K562 (cell line): ENCODE measurements around the gene TRPV5. TPM values are rescaled to one million over a fixed set of nuclear protein-coding genes. Genes with fewer than 3 reads are reported as not detected.

Experiments used
- ARNT ChIP-seq, 2 experiments: fragments of 450-650 bp; IDR thresholded peaks; 2 replicates each; pipeline ENCODE4 v1.6.1; 2016; ENCODE audit warnings: mild to moderate bottlenecking in 1 of 2
- COPS2 ChIP-seq: fragments of 450-650 bp; conservative IDR thresholded peaks from 2 replicates; pipeline ENCODE4 v1.6.1; 2016; ENCODE audit warnings: mild to moderate bottlenecking, moderate library complexity
- FOXK2 ChIP-seq, 2 experiments: fragments of 450-650 bp; IDR thresholded peaks in 1 of 2; conservative IDR thresholded peaks in 1 of 2; 2 replicates each; pipeline ENCODE4 v1.6.1; 2016; ENCODE audit warnings: low read depth in 2 of 2, mild to moderate bottlenecking in 1 of 2
- GABPB1 ChIP-seq: sonication (generic); formaldehyde crosslinking; IDR thresholded peaks from 2 replicates; pipeline ENCODE4 v1.8.0; 2022; ENCODE audit warnings: mild to moderate bottlenecking, missing genetic modification reagents
- HNRNPH1 ChIP-seq: fragments of 200-400 bp; formaldehyde crosslinking; optimal IDR thresholded peaks from 2 replicates; pipeline ENCODE3; 2017; ENCODE audit warnings: low read depth, mild to moderate bottlenecking, low read length, moderate library complexity
- MCM3 ChIP-seq: fragments of 450-650 bp; IDR thresholded peaks from 2 replicates; pipeline ENCODE4 v1.6.1; 2016
- NR2C2 ChIP-seq, 2 experiments: fragments of 200-800 bp in 1 of 2; sonication (Bioruptor generic) in 1 of 2; sonication (generic) in 1 of 2; formaldehyde crosslinking in 1 of 2; IDR thresholded peaks; 2 replicates each; pipeline versions ENCODE4 v1.6.1 to v1.8.0; 2016 to 2022; ENCODE audit warnings: mild to moderate bottlenecking in 1 of 2, missing compliant biosample characterization in 1 of 2, missing genetic modification characterization in 1 of 2, missing genetic modification reagents in 1 of 2
- PML ChIP-seq: IDR thresholded peaks from 2 replicates; pipeline ENCODE4 v1.6.1; 2012; ENCODE audit warnings: low read length, inconsistent platforms
- PTBP1 ChIP-seq: fragments of 200-400 bp; formaldehyde crosslinking; IDR thresholded peaks from 2 replicates; pipeline ENCODE4 v1.6.1; 2017; ENCODE audit warnings: low read depth, low read length
- RB1 ChIP-seq: fragments of 450-650 bp; IDR thresholded peaks from 2 replicates; pipeline ENCODE4 v1.6.1; 2017; ENCODE audit warnings: low read depth, mild to moderate bottlenecking
- TAF9B ChIP-seq: fragments of 450-650 bp; IDR thresholded peaks from 2 replicates; pipeline ENCODE4 v1.6.1; 2018; ENCODE audit warnings: mild to moderate bottlenecking; ENCODE audit not compliant: partially characterized antibody
- ZBTB2 ChIP-seq: fragments of 450-650 bp; IDR thresholded peaks from 2 replicates; pipeline ENCODE4 v1.6.1; 2016; ENCODE audit warnings: antibody characterized with exemption
- polyA plus RNA-seq, 8 experiments: library from polyadenylated mRNA; depleted of rRNA in 4 of 8; stranded (reverse) in 5 of 8; unstranded in 3 of 8; fragments of >200 nt; fragmentation: Nextera tagmentation in 2 of 8; fragmentation: Illumina TruSeq in 1 of 8; extraction: Ambion mirVana in 2 of 8; extraction: Trizol in 1 of 8; gene quantifications; 2 replicates each; pipeline versions ENCODE4 v1.2.1 to v1.2.3, GENCODE V29; 2011 to 2014; ENCODE audit warnings: inconsistent platforms in 1 of 8, missing spikeins in 1 of 8
- total RNA-seq, 7 experiments: library from RNA; depleted of rRNA in 6 of 7; stranded (reverse); fragments of >200 nt in 6 of 7; fragmentation: Illumina TruSeq in 2 of 7; extraction: Trizol in 2 of 7; gene quantifications; 2 replicates each; pipeline versions ENCODE4 v1.2.1 to v1.2.3, GENCODE V29; 2011 to 2021; ENCODE audit warnings: low replicate concordance in 1 of 7
- TF ChIP-seq, protein P1 (sequence below): sonication (generic); formaldehyde crosslinking; IDR thresholded peaks from 2 replicates; pipeline ENCODE4 v1.8.0; 2022; ENCODE audit warnings: mild to moderate bottlenecking, missing genetic modification reagents, borderline replicate concordance
- TF ChIP-seq, protein P2 (sequence below): fragments of 450-650 bp; IDR thresholded peaks from 2 replicates; pipeline ENCODE4 v1.6.1; 2018; ENCODE audit not compliant: partially characterized antibody

Gene TRPV5
- total and polyA plus RNA-seq, 9 of the 15 experiments (the other 6 are each of a cell fraction or from before 2014, with no cell fraction given): not detected

DNA sequence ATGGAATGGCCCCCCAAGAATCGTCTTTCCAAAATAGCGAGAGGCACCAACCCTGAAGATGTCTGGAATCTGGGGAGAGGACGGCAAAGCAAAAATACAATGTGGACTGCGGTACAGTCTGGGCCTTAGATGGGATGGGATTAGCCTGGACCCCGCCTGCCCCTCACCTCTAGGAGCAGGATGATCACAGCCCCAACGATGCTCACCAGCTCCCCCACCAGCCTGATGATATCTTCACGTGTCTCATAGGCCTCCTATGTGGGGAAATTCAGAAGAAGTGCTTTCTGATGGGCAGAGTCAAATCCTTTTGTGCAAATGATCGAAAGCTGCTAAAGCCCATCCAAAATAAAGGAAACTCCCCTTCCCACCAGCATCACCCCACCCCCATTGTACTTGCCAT lies 18.2 kb downstream of the TRPV5 start (continued):
- TF ChIP-seq PTBP1: no peak
- TF ChIP-seq ZBTB2: no peak
- TF ChIP-seq TAF9B: no peak
- TF ChIP-seq HNRNPH1: no peak
- no peak for TF ChIP-seq MCM3
- no peak for TF ChIP-seq ARNT (IDR thresholded peaks at IDR 0.05)
- TF ChIP-seq GABPB1 (CRISPR knock-in tag): no peak
- TF ChIP-seq NR2C2 (CRISPR knock-in tag; IDR thresholded peaks at IDR 0.05): no peak
- no peak for TF ChIP-seq NR2C2 (tag; IDR thresholded peaks at IDR 0.05)
- TF ChIP-seq, protein P1, sequence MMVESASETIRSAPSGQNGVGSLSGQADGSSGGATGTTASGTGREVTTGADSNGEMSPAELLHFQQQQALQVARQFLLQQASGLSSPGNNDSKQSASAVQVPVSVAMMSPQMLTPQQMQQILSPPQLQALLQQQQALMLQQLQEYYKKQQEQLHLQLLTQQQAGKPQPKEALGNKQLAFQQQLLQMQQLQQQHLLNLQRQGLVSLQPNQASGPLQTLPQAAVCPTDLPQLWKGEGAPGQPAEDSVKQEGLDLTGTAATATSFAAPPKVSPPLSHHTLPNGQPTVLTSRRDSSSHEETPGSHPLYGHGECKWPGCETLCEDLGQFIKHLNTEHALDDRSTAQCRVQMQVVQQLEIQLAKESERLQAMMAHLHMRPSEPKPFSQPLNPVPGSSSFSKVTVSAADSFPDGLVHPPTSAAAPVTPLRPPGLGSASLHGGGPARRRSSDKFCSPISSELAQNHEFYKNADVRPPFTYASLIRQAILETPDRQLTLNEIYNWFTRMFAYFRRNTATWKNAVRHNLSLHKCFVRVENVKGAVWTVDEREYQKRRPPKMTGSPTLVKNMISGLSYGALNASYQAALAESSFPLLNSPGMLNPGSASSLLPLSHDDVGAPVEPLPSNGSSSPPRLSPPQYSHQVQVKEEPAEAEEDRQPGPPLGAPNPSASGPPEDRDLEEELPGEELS (CRISPR knock-in tag): no peak
- TF ChIP-seq PML: no peak
- no peak for TF ChIP-seq RB1
- TF ChIP-seq, protein P2, sequence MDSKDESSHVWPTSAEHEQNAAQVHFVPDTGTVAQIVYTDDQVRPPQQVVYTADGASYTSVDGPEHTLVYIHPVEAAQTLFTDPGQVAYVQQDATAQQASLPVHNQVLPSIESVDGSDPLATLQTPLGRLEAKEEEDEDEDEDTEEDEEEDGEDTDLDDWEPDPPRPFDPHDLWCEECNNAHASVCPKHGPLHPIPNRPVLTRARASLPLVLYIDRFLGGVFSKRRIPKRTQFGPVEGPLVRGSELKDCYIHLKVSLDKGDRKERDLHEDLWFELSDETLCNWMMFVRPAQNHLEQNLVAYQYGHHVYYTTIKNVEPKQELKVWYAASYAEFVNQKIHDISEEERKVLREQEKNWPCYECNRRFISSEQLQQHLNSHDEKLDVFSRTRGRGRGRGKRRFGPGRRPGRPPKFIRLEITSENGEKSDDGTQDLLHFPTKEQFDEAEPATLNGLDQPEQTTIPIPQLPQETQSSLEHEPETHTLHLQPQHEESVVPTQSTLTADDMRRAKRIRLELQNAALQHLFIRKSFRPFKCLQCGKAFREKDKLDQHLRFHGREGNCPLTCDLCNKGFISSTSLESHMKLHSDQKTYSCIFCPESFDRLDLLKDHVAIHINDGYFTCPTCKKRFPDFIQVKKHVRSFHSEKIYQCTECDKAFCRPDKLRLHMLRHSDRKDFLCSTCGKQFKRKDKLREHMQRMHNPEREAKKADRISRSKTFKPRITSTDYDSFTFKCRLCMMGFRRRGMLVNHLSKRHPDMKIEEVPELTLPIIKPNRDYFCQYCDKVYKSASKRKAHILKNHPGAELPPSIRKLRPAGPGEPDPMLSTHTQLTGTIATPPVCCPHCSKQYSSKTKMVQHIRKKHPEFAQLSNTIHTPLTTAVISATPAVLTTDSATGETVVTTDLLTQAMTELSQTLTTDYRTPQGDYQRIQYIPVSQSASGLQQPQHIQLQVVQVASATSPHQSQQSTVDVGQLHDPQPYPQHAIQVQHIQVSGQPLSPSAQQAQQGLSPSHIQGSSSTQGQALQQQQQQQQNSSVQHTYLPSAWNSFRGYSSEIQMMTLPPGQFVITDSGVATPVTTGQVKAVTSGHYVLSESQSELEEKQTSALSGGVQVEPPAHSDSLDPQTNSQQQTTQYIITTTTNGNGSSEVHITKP: no peak
- TF ChIP-seq FOXK2 (conservative IDR thresholded peaks at IDR 0.05 in 1 of 2, IDR thresholded peaks at IDR 0.05 in 1 of 2; ENCODE audit: low read depth in 2 of 2): no peak
- no peak for TF ChIP-seq COPS2
